Activated T-helper 1 cell treated with anti-CD3 and anti-CD28 coated beads, Interleukin-12 subunit alpha, Interleukin-12 subunit beta, Interleukin-2, Interleukin-4 antibody, amounts not matched to agents 30 ng/mL and 10 ng/mL and 1 ng/mL, durations not matched to agents 14 hours and 24 hours and 36 hours (primary cell): ENCODE data around the gene LAMTOR2. TPM values are rescaled to one million over a fixed set of nuclear protein-coding genes. Genes with fewer than 3 reads are reported as not detected.

Experiments used
- DNase-seq: peaks from one replicate; pipeline ENCODE4 v3.0.0; 2021; ENCODE audit warnings: low spot score
- H3K27ac Mint-ChIP-seq: one replicate; pipeline ENCODE4 v1.8.0; 2021; ENCODE audit warnings: mild to moderate bottlenecking, mixed read lengths
- H3K27me3 Mint-ChIP-seq: one replicate; pipeline ENCODE4 v1.8.0; 2022; ENCODE audit warnings: mild to moderate bottlenecking, moderate library complexity, mixed read lengths; ENCODE audit not compliant: insufficient read depth
- H3K36me3 Mint-ChIP-seq: one replicate; pipeline ENCODE4 v1.8.0; 2021; ENCODE audit warnings: low read depth, mixed read lengths
- H3K4me1 Mint-ChIP-seq: one replicate; pipeline ENCODE4 v1.8.0; 2021; ENCODE audit warnings: low read depth, mixed read lengths
- H3K4me3 Mint-ChIP-seq: one replicate; pipeline ENCODE4 v1.8.0; 2021; ENCODE audit warnings: mild to moderate bottlenecking, moderate library complexity, mixed read lengths
- H3K9me3 Mint-ChIP-seq: one replicate; pipeline ENCODE4 v1.8.0; 2021; ENCODE audit warnings: mixed read lengths
- intact Hi-C: fragments of 100-400 bp; cut with micrococcal nuclease; formaldehyde crosslinking; loops from one replicate; pipeline ENCODE4 v1.15.1; 2024
- total RNA-seq: library from RNA; stranded (reverse); gene quantifications from 2 replicates; pipeline ENCODE4 v1.2.3, GENCODE V29; 2022

LAMTOR2 gene
- total RNA-seq, 1 donor from 2014 or later, result 66.8 TPM

- H3K4me3 Mint-ChIP-seq, result no peak overlapping the region
- peaks cover 28% of the 10 kb centered on the region for H3K27me3 Mint-ChIP-seq
- no peaks in the 10 kb centered on the region for H3K9me3 Mint-ChIP-seq
- H3K27ac Mint-ChIP-seq, result peak overlapping the region; percentile 88
- intact Hi-C loops, result loop anchor here (1.0 kb wide), 2 partner anchors 16 to 44 kb away; partner anchors contain the start of genes LAMTOR2 and LMNA
- H3K4me1 Mint-ChIP-seq, result peaks cover 47% of the 10 kb centered on the region
- no peak for DNase-seq
- H3K36me3 Mint-ChIP-seq, result peaks cover 3% of the 10 kb centered on the region
Measured at GRCh38 chr1:156098784-156099183, 44.2 kb downstream of the LAMTOR2 start.

- no peak overlapping the region for H3K27ac Mint-ChIP-seq
- no peak overlapping the region for H3K4me3 Mint-ChIP-seq
- H3K36me3 Mint-ChIP-seq, result peaks cover 3% of the 10 kb centered on the region
- no peaks in the 10 kb centered on the region for H3K9me3 Mint-ChIP-seq
- intact Hi-C loops, result no loop called here
- peaks cover 52% of the 10 kb centered on the region for H3K4me1 Mint-ChIP-seq
- peaks cover 25% of the 10 kb centered on the region for H3K27me3 Mint-ChIP-seq
- no peak for DNase-seq
Measured at GRCh38 chr1:156099282-156099681, 44.7 kb downstream of the LAMTOR2 start.

GRCh38 chr1:156100205-156100995 is 45.8 kb downstream of the LAMTOR2 start:
- Mint-ChIP-seq H3K4me1 (peaks cover 63% of the 10 kb centered on the region), H3K36me3 (peaks cover 3% of the 10 kb centered on the region), H3K4me3 (no peak overlapping the region), H3K9me3 (no peaks in the 10 kb centered on the region), H3K27ac (peak overlapping the region; percentile 24), H3K27me3 (peaks cover 23% of the 10 kb centered on the region)
- intact Hi-C loops, result no loop called here
- no peak for DNase-seq

- no peak overlapping the region for H3K4me3 Mint-ChIP-seq
- peaks cover 4% of the 10 kb centered on the region for H3K36me3 Mint-ChIP-seq
- H3K9me3 Mint-ChIP-seq, result no peaks in the 10 kb centered on the region
- intact Hi-C loops, result no loop called here
- H3K27me3 Mint-ChIP-seq, result peaks cover 23% of the 10 kb centered on the region
- H3K4me1 Mint-ChIP-seq, result peaks cover 64% of the 10 kb centered on the region
- H3K27ac Mint-ChIP-seq, result no peak overlapping the region
- no peak for DNase-seq
Measured at GRCh38 chr1:156101880-156102279, 47.3 kb downstream of the LAMTOR2 start.

GRCh38 chr1:156102633-156103511 is 48.3 kb downstream of the LAMTOR2 start:
- Mint-ChIP-seq H3K9me3 (no peaks in the 10 kb centered on the region), H3K27ac (peak overlapping the region; percentile 47), H3K4me3 (no peak overlapping the region), H3K4me1 (peaks cover 62% of the 10 kb centered on the region), H3K36me3 (peaks cover 4% of the 10 kb centered on the region), H3K27me3 (peaks cover 23% of the 10 kb centered on the region)
- no peak for DNase-seq
- intact Hi-C loops, result no loop called here

GRCh38 chr1:156103521-156103947 is 49.0 kb downstream of the LAMTOR2 start:
- H3K4me1 Mint-ChIP-seq, result peaks cover 55% of the 10 kb centered on the region
- H3K4me3 Mint-ChIP-seq, result no peak overlapping the region

GRCh38 chr1:156104065-156104810 is 49.7 kb downstream of the LAMTOR2 start:
- Mint-ChIP-seq H3K4me3 (peak overlapping the region; percentile 12), H3K4me1 (peaks cover 54% of the 10 kb centered on the region), H3K9me3 (no peaks in the 10 kb centered on the region), H3K27ac (peak overlapping the region; percentile 70), H3K36me3 (peaks cover 2% of the 10 kb centered on the region), H3K27me3 (peaks cover 20% of the 10 kb centered on the region)
- intact Hi-C loops, result no loop called here
- DNase-seq, result no peak

More at GRCh38 chr1:156103521-156103947, 49.0 kb downstream of the LAMTOR2 start:
- intact Hi-C loops, result no loop called here
- Mint-ChIP-seq H3K27ac (peak overlapping the region; percentile 70), H3K36me3 (peaks cover 2% of the 10 kb centered on the region), H3K27me3 (peaks cover 19% of the 10 kb centered on the region), H3K9me3 (no peaks in the 10 kb centered on the region)
- no peak for DNase-seq

GRCh38 chr1:156104861-156105832 is 50.6 kb downstream of the LAMTOR2 start:
- Mint-ChIP-seq H3K36me3 (peaks cover 2% of the 10 kb centered on the region), H3K4me3 (peak overlapping the region; percentile 64), H3K4me1 (peaks cover 51% of the 10 kb centered on the region), H3K9me3 (no peaks in the 10 kb centered on the region), H3K27ac (peak overlapping the region; percentile 88), H3K27me3 (peaks cover 24% of the 10 kb centered on the region)
- intact Hi-C loops, result no loop called here
- DNase-seq, result no peak

- no peaks in the 10 kb centered on the region for H3K9me3 Mint-ChIP-seq
- H3K27ac Mint-ChIP-seq, result peak overlapping the region; percentile 100
- H3K4me1 Mint-ChIP-seq, result peaks cover 42% of the 10 kb centered on the region
- intact Hi-C loops, result loop anchor here (1.0 kb wide), 4 partner anchors 7 to 111 kb away; partner anchors contain the start of gene LMNA
- H3K4me3 Mint-ChIP-seq, result peak overlapping the region; percentile 75
- H3K27me3 Mint-ChIP-seq, result peaks cover 23% of the 10 kb centered on the region
- no peak for DNase-seq
- peaks cover 2% of the 10 kb centered on the region for H3K36me3 Mint-ChIP-seq
Measured at GRCh38 chr1:156106624-156107488, 52.3 kb downstream of the LAMTOR2 start.

GRCh38 chr1:156108057-156108456 is 53.5 kb downstream of the LAMTOR2 start:
- peak overlapping the region; percentile 59 for H3K27ac Mint-ChIP-seq
- no peak for DNase-seq
- intact Hi-C loops, result no loop called here
- no peak overlapping the region for H3K4me3 Mint-ChIP-seq
- peaks cover 30% of the 10 kb centered on the region for H3K27me3 Mint-ChIP-seq
- no peaks in the 10 kb centered on the region for H3K9me3 Mint-ChIP-seq
- H3K36me3 Mint-ChIP-seq, result peaks cover 2% of the 10 kb centered on the region
- peaks cover 42% of the 10 kb centered on the region for H3K4me1 Mint-ChIP-seq
